CD8-positive, alpha-beta memory T cell (primary cell): ENCODE results near the gene XRCC6. TPM values are rescaled to one million over a fixed set of nuclear protein-coding genes. Genes with fewer than 3 reads are reported as not detected.

Experiments used
- CTCF ChIA-PET: fragments of 350-600 bp; sonication (Branson Sonifier 250); formaldehyde crosslinking; loops from one replicate; lab custom pipeline; 2021; ENCODE audit warnings: antibody characterized with exemption; lab: Charles Lee
- POLR2A ChIA-PET: fragments of 350-600 bp; sonication (Branson Sonifier 250); formaldehyde crosslinking; loops from one replicate; lab custom pipeline; 2021; ENCODE audit warnings: antibody characterized with exemption; lab: Charles Lee
- DNase-seq, 5 donors: peaks; one replicate each; pipeline versions ENCODE4 v3.0.0 to v3.0.0-alpha.2; 2020 to 2022; ENCODE audit warnings: mixed read lengths in 1 of 5
- H3K27ac ChIP-seq: one replicate; pipeline ENCODE4 v1.7.0; 2013; ENCODE audit warnings: low read depth, mild to moderate bottlenecking, low read length, moderate library complexity
- H3K27me3 ChIP-seq: 2 replicates; pipeline ENCODE4 v1.7.0; 2013; ENCODE audit warnings: low read length, mild to moderate bottlenecking; ENCODE audit not compliant: insufficient read depth, poor library complexity, severe bottlenecking
- H3K36me3 ChIP-seq: 2 replicates; pipeline ENCODE4 v1.7.0; 2013; ENCODE audit warnings: mild to moderate bottlenecking, low read length, moderate library complexity; ENCODE audit not compliant: insufficient read depth
- H3K4me1 ChIP-seq: 2 replicates; pipeline ENCODE4 v1.7.0; 2013; ENCODE audit warnings: mild to moderate bottlenecking, low read length, moderate library complexity; ENCODE audit not compliant: insufficient read depth
- H3K4me3 ChIP-seq: 2 replicates; pipeline ENCODE4 v1.7.0; 2013; ENCODE audit warnings: mild to moderate bottlenecking, low read length
- H3K9me3 ChIP-seq: 2 replicates; pipeline ENCODE4 v1.7.0; 2013; ENCODE audit warnings: mild to moderate bottlenecking, low read length
- H3K27ac Mint-ChIP-seq, 8 donors: one replicate each; pipeline ENCODE4 v1.8.0; 2020 to 2021; ENCODE audit warnings: mixed read lengths in 8 of 8, mild to moderate bottlenecking in 6 of 8, inconsistent platforms in 3 of 8, moderate library complexity in 3 of 8
- H3K27me3 Mint-ChIP-seq, 2 donors: one replicate each; pipeline ENCODE4 v1.8.0; 2020 to 2021; ENCODE audit warnings: mixed read lengths in 2 of 2, mild to moderate bottlenecking in 1 of 2, moderate library complexity in 1 of 2
- H3K36me3 Mint-ChIP-seq, 3 donors: one replicate each; pipeline ENCODE4 v1.8.0; 2020 to 2021; ENCODE audit warnings: mixed read lengths in 3 of 3, inconsistent platforms in 1 of 3, mild to moderate bottlenecking in 1 of 3
- H3K4me1 Mint-ChIP-seq, 3 donors: one replicate each; pipeline ENCODE4 v1.8.0; 2020 to 2021; ENCODE audit warnings: mixed read lengths in 3 of 3, inconsistent platforms in 1 of 3, mild to moderate bottlenecking in 1 of 3
- H3K4me3 Mint-ChIP-seq, 7 donors: one replicate each; pipeline ENCODE4 v1.8.0; 2020 to 2021; ENCODE audit warnings: mixed read lengths in 7 of 7, mild to moderate bottlenecking in 6 of 7, moderate library complexity in 4 of 7, inconsistent platforms in 2 of 7
- H3K9me3 Mint-ChIP-seq, 5 donors: one replicate each; pipeline ENCODE4 v1.8.0; 2020 to 2022; ENCODE audit warnings: mixed read lengths in 5 of 5, mild to moderate bottlenecking in 3 of 5, moderate library complexity in 2 of 5, inconsistent platforms in 1 of 5
- polyA plus RNA-seq: library from polyadenylated mRNA; unstranded; fragments of 300-500 nt; fragmentation: Illumina TruSeq; gene quantifications from one replicate; pipeline ENCODE4 v1.2.3, GENCODE V29; 2021
- total RNA-seq, 2 experiments: library from RNA; stranded (reverse); gene quantifications; one replicate each; pipeline ENCODE4 v1.2.3, GENCODE V29; 2021

The XRCC6 gene
- total and polyA plus RNA-seq, 3 experiments from 2014 or later = 447 to 456 (median 453) TPM

DNA sequence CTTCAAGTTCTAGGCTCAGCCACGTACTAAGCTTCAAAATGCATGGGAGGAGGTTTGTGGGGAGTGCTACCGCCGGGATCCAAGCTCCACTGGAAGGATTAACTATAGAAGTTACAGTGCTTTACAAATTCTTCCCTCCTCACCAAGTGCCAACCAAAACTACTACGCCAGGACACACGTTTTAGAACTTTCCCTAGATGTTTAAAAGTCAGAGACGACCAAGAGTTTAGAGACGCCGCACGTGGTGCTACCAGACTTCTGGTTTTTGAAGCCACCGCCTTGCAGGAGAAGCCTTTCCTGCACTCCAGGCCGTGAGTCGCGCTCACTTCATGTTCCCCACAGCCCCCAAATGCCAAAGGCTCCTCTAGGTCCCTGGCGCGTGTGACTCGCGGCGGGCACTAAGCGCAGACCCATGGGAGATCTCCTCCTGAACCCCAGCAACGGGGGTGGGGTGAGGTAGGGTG, 66.8 kb downstream of the XRCC6 start:
- Mint-ChIP-seq H3K27ac (peak overlapping the region; percentile 92 to 99 (median 98)), H3K27me3 (no peaks in the 10 kb centered on the region), H3K4me3 (peak overlapping the region; percentile 92 to 98 (median 95)), H3K4me1 (peaks cover 25 to 53% (median 40%) of the 10 kb centered on the region in 3 donors), H3K36me3 (peaks cover 0 to 15% (median 2%) of the 10 kb centered on the region in 3 donors), H3K9me3 (no peaks in the 10 kb centered on the region)
- H3K36me3 ChIP-seq = no peaks in the 10 kb centered on the region
- H3K9me3 ChIP-seq = no peaks in the 10 kb centered on the region
- H3K4me1 ChIP-seq = peaks cover 13% of the 10 kb centered on the region
- CTCF ChIA-PET = interaction anchor here (1.4 to 5.7 kb wide), 4 partner anchors 10 to 253 kb away, joined by 4 to 40 read pairs (median 24); no protein-coding TSS in a partner anchor
- H3K27me3 ChIP-seq = no peaks in the 10 kb centered on the region
- DNase-seq = peak in 1 of 5 donors; percentile 9
- H3K27ac ChIP-seq = peak overlapping the region; percentile 98
- POLR2A ChIA-PET = interaction anchor here (1.0 to 3.2 kb wide), 9 partner anchors 9 to 402 kb away, joined by 4 to 20 read pairs (median 6); partner anchors contain the start of genes CCDC134, DESI1, RANGAP1 and SREBF2
- peak overlapping the region; percentile 89 for H3K4me3 ChIP-seq

DNA sequence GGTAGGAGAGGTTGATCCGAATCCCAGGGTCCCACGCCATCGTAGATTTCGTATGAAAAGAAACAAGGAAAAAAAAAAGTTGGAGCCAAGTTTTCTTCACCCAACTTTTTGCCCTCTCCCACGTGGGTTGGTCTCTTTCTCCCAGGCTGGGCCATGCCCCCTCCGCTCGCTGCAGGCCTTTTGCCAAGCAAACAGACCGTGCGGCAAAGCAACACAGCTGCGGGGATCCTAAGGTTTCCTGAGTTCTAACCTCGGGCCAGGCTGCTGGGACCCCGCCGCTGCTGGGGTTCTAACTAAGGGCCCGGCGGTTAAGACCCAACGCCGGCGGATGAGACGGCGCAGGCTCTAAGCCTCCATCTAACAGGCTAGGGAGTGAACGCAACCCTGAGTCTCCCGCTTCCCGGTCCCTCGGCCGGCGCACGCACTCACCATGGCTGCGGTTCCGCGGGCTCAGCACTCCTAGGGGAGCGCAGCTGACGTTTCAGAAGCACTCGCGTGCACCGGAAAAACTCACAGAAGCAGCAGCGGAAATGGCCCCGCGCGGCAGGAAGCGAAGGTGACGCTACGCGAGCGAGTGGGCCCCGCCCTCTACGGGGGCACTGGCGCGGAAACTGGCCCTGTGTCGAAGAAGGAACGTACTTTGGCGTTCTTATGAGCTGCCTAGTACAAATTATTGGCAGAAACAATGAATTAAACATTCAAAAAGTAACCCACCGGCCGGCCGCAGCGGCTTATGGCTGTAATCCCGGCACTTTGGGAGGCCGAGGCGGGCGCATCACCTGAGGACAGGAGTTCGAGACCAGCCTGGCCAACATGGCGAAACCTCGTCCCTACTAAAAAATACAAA, 67.5 kb downstream of the XRCC6 start, which contains the start of gene SNU13:
Gene SNU13, minus strand, starts transcription at position 503 of the 847 bp plus-strand sequence. Its CDS starts 71 bp downstream, at position 432.
- Mint-ChIP-seq H3K9me3 (no peaks in the 10 kb centered on the region), H3K27me3 (no peaks in the 10 kb centered on the region), H3K4me1 (peaks cover 25 to 47% (median 37%) of the 10 kb centered on the region in 3 donors), H3K36me3 (peaks cover 0 to 15% (median 2%) of the 10 kb centered on the region in 3 donors), H3K4me3 (peak within 1 kb of the TSS; percentile 92 to 98 (median 95)), H3K27ac (peak within 1 kb of the TSS; percentile 92 to 99 (median 98))
- no peaks in the 10 kb centered on the region for H3K9me3 ChIP-seq
- H3K36me3 ChIP-seq = no peaks in the 10 kb centered on the region
- peak within 1 kb of the TSS; percentile 98 for H3K27ac ChIP-seq
- peaks cover 13% of the 10 kb centered on the region for H3K4me1 ChIP-seq
- H3K27me3 ChIP-seq = no peaks in the 10 kb centered on the region
- ChIA-PET CTCF (interaction anchor here (0.7 to 5.7 kb wide), 6 partner anchors 9 to 252 kb away, joined by 3 to 40 read pairs (median 6); no protein-coding TSS in a partner anchor), POLR2A (interaction anchor here (0.6 to 3.2 kb wide), 15 partner anchors 9 to 403 kb away, joined by 3 to 20 read pairs (median 6); partner anchors contain the start of genes CCDC134, DESI1, MEI1 and NDUFA6)
- DNase-seq = peak; percentile 90 to 94 (median 91)
- H3K4me3 ChIP-seq = peak within 1 kb of the TSS; percentile 89

DNA sequence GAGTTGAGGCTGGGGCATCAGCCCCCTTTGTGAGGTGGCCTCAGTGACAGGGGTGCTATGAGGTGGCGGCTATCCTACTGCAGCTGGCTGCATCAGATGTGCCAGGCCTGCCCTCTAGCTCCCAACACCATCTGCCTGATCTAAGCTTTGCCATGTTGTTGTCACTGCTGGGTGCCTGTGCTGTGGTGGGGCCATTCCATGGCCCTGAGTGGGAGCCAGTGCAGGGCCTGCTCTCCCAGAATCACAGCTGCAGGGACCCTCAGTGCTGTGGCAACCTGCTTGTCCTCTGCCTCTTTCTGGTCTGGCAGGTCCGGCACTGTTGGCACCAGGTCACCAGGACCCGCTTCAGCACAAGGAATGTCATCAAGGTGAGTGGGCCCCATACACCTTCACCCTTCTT, 69.4 kb downstream of the XRCC6 start:
- Histone ChIP-seq H3K27ac (no peak overlapping the region), H3K4me1 (peaks cover 13% of the 10 kb centered on the region), H3K9me3 (no peaks in the 10 kb centered on the region), H3K36me3 (peaks cover 4% of the 10 kb centered on the region), H3K27me3 (no peaks in the 10 kb centered on the region), H3K4me3 (no peak overlapping the region)
- H3K27me3 Mint-ChIP-seq = no peaks in the 10 kb centered on the region
- CTCF ChIA-PET = interaction anchor here (1.4 to 5.7 kb wide), 2 partner anchors 24 to 251 kb away, joined by 5 to 40 read pairs; no protein-coding TSS in a partner anchor
- H3K27ac Mint-ChIP-seq = peak overlapping the region; percentile 80 to 99 (median 90)
- peak overlapping the region; percentile 10 to 97 (median 78) for H3K4me3 Mint-ChIP-seq
- peaks cover 22 to 37% (median 30%) of the 10 kb centered on the region in 3 donors for H3K4me1 Mint-ChIP-seq
- H3K36me3 Mint-ChIP-seq = peaks cover 0 to 15% (median 0%) of the 10 kb centered on the region in 3 donors
- POLR2A ChIA-PET = interaction anchor here (0.6 to 3.2 kb wide), 2 partner anchors 71 to 250 kb away, joined by 4 to 19 read pairs; no protein-coding TSS in a partner anchor
- DNase-seq = no peak
- no peaks in the 10 kb centered on the region for H3K9me3 Mint-ChIP-seq

DNA sequence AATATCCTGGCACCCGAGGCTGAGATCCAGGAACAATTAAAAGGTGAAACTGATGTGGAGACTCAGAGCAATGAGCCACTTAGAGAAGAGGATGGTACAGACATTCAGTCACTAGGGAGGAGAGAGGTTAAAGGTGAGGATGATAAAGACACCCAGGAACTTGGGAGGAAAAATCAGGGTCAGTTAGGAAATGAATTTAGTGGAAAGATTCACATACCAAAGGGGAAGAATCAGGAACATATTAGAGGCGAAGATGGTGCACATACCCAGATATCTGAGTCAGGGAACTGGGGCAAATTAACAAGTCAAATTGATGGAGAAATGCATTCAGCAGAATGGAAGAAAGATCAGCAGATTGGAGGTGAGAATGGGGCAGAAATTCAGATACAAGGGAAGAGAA, 74.1 kb downstream of the XRCC6 start:
- Mint-ChIP-seq H3K9me3 (no peaks in the 10 kb centered on the region), H3K4me1 (peaks cover 10 to 21% (median 17%) of the 10 kb centered on the region in 3 donors), H3K27me3 (peaks cover 0 to 1% of the 10 kb centered on the region in 2 donors), H3K36me3 (peaks cover 0 to 2% (median 0%) of the 10 kb centered on the region in 3 donors), H3K4me3 (no peak overlapping the region), H3K27ac (no peak overlapping the region)
- Histone ChIP-seq H3K27ac (no peak overlapping the region), H3K9me3 (no peaks in the 10 kb centered on the region), H3K36me3 (peaks cover 4% of the 10 kb centered on the region), H3K4me1 (peaks cover 7% of the 10 kb centered on the region), H3K27me3 (no peaks in the 10 kb centered on the region), H3K4me3 (no peak overlapping the region)
- ChIA-PET POLR2A (no interaction called here), CTCF (no interaction called here)
- DNase-seq = no peak

DNA sequence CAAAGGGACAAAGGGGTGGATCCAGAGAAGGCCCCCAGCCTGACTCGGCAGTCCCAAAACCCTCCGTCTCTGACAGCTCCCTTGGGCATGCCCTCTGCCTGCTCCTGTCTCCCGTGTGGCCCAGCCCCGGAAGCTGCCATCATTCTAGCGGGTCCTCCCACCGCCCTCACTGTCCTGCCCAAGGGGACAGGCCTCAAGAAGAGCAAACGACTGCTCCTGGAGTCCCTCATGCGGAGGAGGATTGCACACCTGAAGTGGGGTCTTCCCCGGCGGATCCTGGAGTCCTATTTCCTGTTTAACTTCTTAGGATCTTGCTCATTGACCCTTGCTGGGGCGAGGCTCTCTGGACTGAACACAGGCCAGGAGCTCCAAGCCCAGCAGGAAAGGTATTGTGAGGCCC, 75.6 kb downstream of the XRCC6 start:
- H3K27ac ChIP-seq = no peak overlapping the region
- peak overlapping the region in 1 of 7 donors; percentile 12 for H3K4me3 Mint-ChIP-seq
- H3K4me1 ChIP-seq = peaks cover 7% of the 10 kb centered on the region
- H3K27ac Mint-ChIP-seq = peak overlapping the region in 6 of 8 donors; percentile 64 to 89 (median 84)
- peak in 1 of 5 donors; percentile 9 for DNase-seq
- no peaks in the 10 kb centered on the region for H3K27me3 ChIP-seq
- no peaks in the 10 kb centered on the region for H3K9me3 ChIP-seq
- POLR2A ChIA-PET = interaction anchor here (0.6 to 1.7 kb wide), 6 partner anchors 8 to 244 kb away, joined by 3 to 7 read pairs (median 5); partner anchors contain the start of genes CCDC134 and SNU13
- no peaks in the 10 kb centered on the region for H3K36me3 Mint-ChIP-seq
- H3K4me3 ChIP-seq = no peak overlapping the region
- no peaks in the 10 kb centered on the region for H3K9me3 Mint-ChIP-seq
- peaks cover 4% of the 10 kb centered on the region for H3K36me3 ChIP-seq
- H3K4me1 Mint-ChIP-seq = peaks cover 9 to 12% (median 11%) of the 10 kb centered on the region in 3 donors
- CTCF ChIA-PET = interaction anchor here (0.6 to 4.5 kb wide), 40 partner anchors 9 to 280 kb away, joined by 3 to 91 read pairs (median 5); partner anchors contain the start of genes CCDC134, CENPM and SNU13
- H3K27me3 Mint-ChIP-seq = peaks cover 0 to 1% of the 10 kb centered on the region in 2 donors

DNA sequence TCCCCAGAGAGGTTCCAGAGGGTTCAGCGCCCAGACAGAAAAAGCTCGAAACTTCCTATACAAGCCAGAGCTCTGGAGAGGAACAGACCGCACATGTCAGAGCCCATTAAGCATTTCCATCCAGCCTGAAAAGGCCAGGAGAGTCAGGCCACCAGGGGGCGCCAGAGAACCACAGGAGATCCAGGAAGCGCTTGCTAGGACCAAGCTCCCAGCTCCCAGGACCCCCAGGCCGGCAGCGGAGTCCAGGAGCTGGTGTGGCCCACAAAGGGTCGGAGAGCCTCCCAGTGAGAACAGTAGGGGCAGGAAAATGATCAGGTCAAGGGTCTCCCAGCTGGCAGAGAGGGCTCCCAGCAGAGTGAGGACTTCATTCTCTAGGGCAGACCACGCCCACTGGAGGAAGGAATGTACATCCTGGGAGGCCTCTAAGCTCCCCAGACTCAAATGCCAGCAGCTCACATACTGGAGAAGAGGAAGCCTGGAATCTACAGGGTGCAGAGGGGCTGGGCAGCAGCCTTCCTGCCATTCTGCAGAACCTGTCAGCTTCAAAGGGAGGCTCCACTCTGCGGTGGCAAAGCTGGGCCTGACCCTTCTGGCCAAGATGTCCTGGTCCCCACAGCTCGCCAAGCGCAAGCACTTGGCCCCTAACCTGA, 76.2 kb downstream of the XRCC6 start:
- H3K4me3 ChIP-seq = peak overlapping the region; percentile 30
- ChIA-PET CTCF (interaction anchor here (0.6 to 4.5 kb wide), 47 partner anchors 8 to 748 kb away, joined by 3 to 91 read pairs (median 4); partner anchors contain the start of genes CCDC134, CENPM, PMM1 and SNU13), POLR2A (interaction anchor here (0.6 to 1.7 kb wide), 7 partner anchors 9 to 243 kb away, joined by 3 to 7 read pairs (median 5); partner anchors contain the start of genes CCDC134, SNU13 and SREBF2)
- Mint-ChIP-seq H3K4me1 (peaks cover 9 to 12% (median 11%) of the 10 kb centered on the region in 3 donors), H3K9me3 (no peaks in the 10 kb centered on the region), H3K27me3 (peaks cover 0 to 1% of the 10 kb centered on the region in 2 donors), H3K36me3 (no peaks in the 10 kb centered on the region), H3K4me3 (peak overlapping the region in 6 of 7 donors; percentile 12 to 76 (median 58)), H3K27ac (peak overlapping the region in 7 of 8 donors; percentile 64 to 91 (median 87))
- no peaks in the 10 kb centered on the region for H3K27me3 ChIP-seq
- no peaks in the 10 kb centered on the region for H3K9me3 ChIP-seq
- H3K27ac ChIP-seq = no peak overlapping the region
- H3K36me3 ChIP-seq = peaks cover 4% of the 10 kb centered on the region
- peak; percentile 76 to 94 (median 89) for DNase-seq
- H3K4me1 ChIP-seq = peaks cover 7% of the 10 kb centered on the region
